Lower leg skin (tissue), 4 donors: Measurements from ENCODE around the gene CAP2. TPM values are rescaled to one million over a fixed set of nuclear protein-coding genes. Genes with fewer than 3 reads are reported as not detected.

Experiments used
- DNase-seq, 2 donors: peaks; one replicate each; pipeline ENCODE4 v3.0.0-alpha.2; 2019; ENCODE audit warnings: low spot score in 2 of 2
- H3K4me3 ChIP-seq: fragments of 200-600 bp; sonication (generic); 2 replicates; pipeline ENCODE4 v1.5.1; 2017; ENCODE audit warnings: mild to moderate bottlenecking, low read depth; ENCODE audit not compliant: poor library complexity, severe bottlenecking
- POLR2A ChIP-seq, 2 donors: fragments of 450-650 bp; IDR thresholded peaks; one replicate each; pipeline ENCODE4 v1.6.1; 2016 to 2017; ENCODE audit warnings: antibody characterized with exemption in 2 of 2, mild to moderate bottlenecking in 1 of 2, moderate library complexity in 1 of 2
- WGBS, 2 donors: methylation state at CpG; one replicate each; pipeline ENCODE4 v1.1.5; 2018; 5-methylcytosine and 5-hydroxymethylcytosine counted together
- intact Hi-C: fragments of 100-400 bp; cut with DNase I; formaldehyde crosslinking; loops from one replicate; pipeline ENCODE4 v1.15.0; 2023; ENCODE audit warnings: low total_unique reads
- total RNA-seq, 4 donors: library from RNA; depleted of rRNA; stranded (reverse); fragments of >200 nt; gene quantifications; one replicate each; pipeline ENCODE4 v1.1.0, GENCODE V29; 2016
- TF ChIP-seq, protein P1 (sequence below), 3 donors: fragments of 450-650 bp; IDR thresholded peaks; one replicate each; pipeline ENCODE4 v1.5.1; 2016; ENCODE audit warnings: antibody characterized with exemption in 3 of 3, mild to moderate bottlenecking in 3 of 3, moderate library complexity in 2 of 3

Gene CAP2
- total RNA-seq, 4 donors from 2014 or later = 1.1 to 2.3 (median 1.7) TPM

DNA sequence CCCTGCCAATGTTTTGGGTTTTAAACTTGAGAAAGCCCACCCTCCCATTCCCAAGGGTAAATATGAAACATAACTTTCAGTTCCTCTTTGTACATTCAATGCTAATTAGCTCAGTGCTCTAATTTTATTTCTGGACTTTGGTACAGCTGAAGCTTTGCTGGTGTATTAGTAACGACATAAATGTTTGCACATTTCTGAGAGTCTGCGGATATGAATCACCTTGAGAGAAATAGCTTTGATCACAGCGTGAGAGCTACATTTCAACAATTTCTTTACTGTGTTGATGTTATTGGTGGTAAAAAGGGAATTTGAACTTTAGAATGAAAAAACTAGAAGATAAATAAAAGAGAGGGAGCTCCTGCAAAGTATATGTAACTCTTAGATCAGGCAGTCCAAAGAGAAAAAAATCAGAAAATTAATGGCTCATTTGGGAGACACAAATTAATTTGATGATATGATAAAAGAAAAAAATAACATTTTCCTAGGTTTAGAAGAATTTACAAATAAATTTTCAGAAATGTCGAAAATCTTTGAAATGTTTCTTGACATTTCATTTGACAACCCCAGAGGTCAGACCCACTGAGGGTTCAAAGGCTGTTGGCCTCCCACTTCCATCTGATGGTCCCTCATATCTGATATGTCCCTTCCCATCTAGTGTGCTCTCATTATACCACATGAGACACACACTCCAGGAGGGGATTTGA lies 38.5 kb upstream of the CAP2 start:
- WGBS, 2 donors = 64 to 73% methylated on average over 4 of the region's 4 CpGs
- intact Hi-C loops = no loop called here
- no peak for TF ChIP-seq POLR2A (IDR thresholded peaks at IDR 0.05)
- TF ChIP-seq, protein P1, sequence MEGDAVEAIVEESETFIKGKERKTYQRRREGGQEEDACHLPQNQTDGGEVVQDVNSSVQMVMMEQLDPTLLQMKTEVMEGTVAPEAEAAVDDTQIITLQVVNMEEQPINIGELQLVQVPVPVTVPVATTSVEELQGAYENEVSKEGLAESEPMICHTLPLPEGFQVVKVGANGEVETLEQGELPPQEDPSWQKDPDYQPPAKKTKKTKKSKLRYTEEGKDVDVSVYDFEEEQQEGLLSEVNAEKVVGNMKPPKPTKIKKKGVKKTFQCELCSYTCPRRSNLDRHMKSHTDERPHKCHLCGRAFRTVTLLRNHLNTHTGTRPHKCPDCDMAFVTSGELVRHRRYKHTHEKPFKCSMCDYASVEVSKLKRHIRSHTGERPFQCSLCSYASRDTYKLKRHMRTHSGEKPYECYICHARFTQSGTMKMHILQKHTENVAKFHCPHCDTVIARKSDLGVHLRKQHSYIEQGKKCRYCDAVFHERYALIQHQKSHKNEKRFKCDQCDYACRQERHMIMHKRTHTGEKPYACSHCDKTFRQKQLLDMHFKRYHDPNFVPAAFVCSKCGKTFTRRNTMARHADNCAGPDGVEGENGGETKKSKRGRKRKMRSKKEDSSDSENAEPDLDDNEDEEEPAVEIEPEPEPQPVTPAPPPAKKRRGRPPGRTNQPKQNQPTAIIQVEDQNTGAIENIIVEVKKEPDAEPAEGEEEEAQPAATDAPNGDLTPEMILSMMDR (IDR thresholded peaks at IDR 0.05) = no peak
- DNase-seq = no peak
- no peak overlapping the region for H3K4me3 ChIP-seq

- H3K4me3 ChIP-seq = no peak overlapping the region
- WGBS, 2 donors = 80 to 84% methylated on average over 2 of the region's 2 CpGs
- TF ChIP-seq POLR2A (IDR thresholded peaks at IDR 0.05) = no peak
- TF ChIP-seq, protein P1 (IDR thresholded peaks at IDR 0.05) = no peak
- intact Hi-C loops = no loop called here
- DNase-seq = no peak
Measured at GRCh38 chr6:17355404-17355774, 38.0 kb upstream of the CAP2 start.

GRCh38 chr6:17358515-17358914 lies 34.9 kb upstream of the CAP2 start:
- TF ChIP-seq POLR2A (IDR thresholded peaks at IDR 0.05) = no peak
- TF ChIP-seq, protein P1 (IDR thresholded peaks at IDR 0.05) = no peak
- intact Hi-C loops = no loop called here
- no peak for DNase-seq
- H3K4me3 ChIP-seq = no peak overlapping the region

DNA sequence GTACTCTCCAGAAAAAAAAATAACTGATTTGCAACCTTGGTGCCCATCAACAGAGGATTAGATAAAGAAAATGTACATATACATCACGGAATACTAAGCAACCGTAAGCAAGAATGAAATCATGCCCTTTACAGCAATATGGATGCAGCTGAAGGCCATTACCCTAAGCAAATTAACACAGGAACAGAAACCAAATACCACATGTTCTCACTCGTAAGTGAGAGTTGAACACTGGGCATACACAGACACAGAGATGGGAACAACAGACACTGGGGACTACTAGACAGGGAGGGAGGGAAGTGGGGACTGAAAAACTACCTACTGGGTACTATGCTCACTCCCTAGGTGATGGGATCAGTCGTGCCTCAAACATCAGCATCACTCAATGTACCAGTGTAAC lies 32.8 kb upstream of the CAP2 start:
- 61 to 81% methylated on average over 4 of the region's 4 CpGs for WGBS, 2 donors
- TF ChIP-seq, protein P1 (IDR thresholded peaks at IDR 0.05) = no peak
- TF ChIP-seq POLR2A (IDR thresholded peaks at IDR 0.05) = no peak
- intact Hi-C loops = no loop called here
- DNase-seq = no peak
- H3K4me3 ChIP-seq = no peak overlapping the region

- 42 to 54% methylated on average over 3 of the region's 3 CpGs for WGBS, 2 donors
- TF ChIP-seq, protein P1 (IDR thresholded peaks at IDR 0.05) = no peak
- no peak for TF ChIP-seq POLR2A (IDR thresholded peaks at IDR 0.05)
- DNase-seq = no peak
- H3K4me3 ChIP-seq = no peak overlapping the region
- intact Hi-C loops = no loop called here
Measured at GRCh38 chr6:17361013-17361412, 32.4 kb upstream of the CAP2 start.

DNA sequence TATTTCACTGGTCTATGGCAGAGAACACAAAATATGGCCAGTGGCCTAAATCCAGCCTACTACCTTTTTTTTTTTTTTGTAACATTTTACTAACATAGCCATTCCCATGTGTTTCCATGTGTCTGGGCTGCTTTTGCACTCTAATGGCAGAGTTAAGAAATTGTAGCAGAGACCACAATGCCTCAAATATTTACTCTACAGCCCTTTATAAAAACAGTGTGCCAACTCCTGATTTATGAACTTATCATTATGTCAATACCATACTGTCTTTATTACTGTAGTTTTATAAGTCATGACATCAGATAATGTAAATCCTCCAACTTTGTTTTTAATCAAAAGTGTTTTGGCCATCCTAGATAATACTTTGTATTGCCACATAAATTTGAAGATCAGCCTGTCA lies 27.4 kb upstream of the CAP2 start:
- DNase-seq = no peak
- no peak overlapping the region for H3K4me3 ChIP-seq
- intact Hi-C loops = no loop called here
- TF ChIP-seq, protein P1 (IDR thresholded peaks at IDR 0.05) = no peak
- TF ChIP-seq POLR2A (IDR thresholded peaks at IDR 0.05) = no peak
